H9 (cell line): ENCODE data around the gene GATA3. TPM values are rescaled to one million over a fixed set of nuclear protein-coding genes. Genes with fewer than 3 reads are reported as not detected.
A peak's percentile ranks its signal among the peaks of the same experiment; 100 is the strongest.

Experiments used
- DNase-seq: peaks from one replicate; pipeline ENCODE4 v3.0.0-alpha.2; 2017
- H2AFZ ChIP-seq: one replicate; pipeline ENCODE4 v1.6.1; 2013; ENCODE audit warnings: mild to moderate bottlenecking, low read length, control low read depth, moderate library complexity
- H2AK5ac ChIP-seq: 2 replicates; pipeline ENCODE4 v1.6.1; 2013; ENCODE audit warnings: low read length, control low read depth, mixed read lengths; ENCODE audit not compliant: insufficient read length
- H2BK120ac ChIP-seq: one replicate; pipeline ENCODE4 v1.6.1; 2013; ENCODE audit warnings: low read depth, mild to moderate bottlenecking, low read length, control low read depth, inconsistent platforms; ENCODE audit not compliant: poor library complexity, severe bottlenecking
- H2BK12ac ChIP-seq: 2 replicates; pipeline ENCODE4 v1.6.1; 2013; ENCODE audit warnings: low read length, control low read depth, mixed read lengths, low read depth; ENCODE audit not compliant: insufficient read length
- H2BK15ac ChIP-seq: 2 replicates; pipeline ENCODE4 v1.6.1; 2013; ENCODE audit warnings: low read depth, low read length, control low read depth
- H2BK20ac ChIP-seq: one replicate; pipeline ENCODE4 v1.6.1; 2013; ENCODE audit warnings: low read depth, mild to moderate bottlenecking, low read length, control low read depth, inconsistent platforms; ENCODE audit not compliant: poor library complexity, severe bottlenecking
- H2BK5ac ChIP-seq: 2 replicates; pipeline ENCODE4 v1.6.1; 2013; ENCODE audit warnings: low read length, control low read depth, mixed read lengths; ENCODE audit not compliant: insufficient read length
- H3K14ac ChIP-seq: 2 replicates; pipeline ENCODE4 v1.6.1; 2013; ENCODE audit warnings: low read length, control low read depth; ENCODE audit not compliant: insufficient read depth
- H3K18ac ChIP-seq: 2 replicates; pipeline ENCODE4 v1.6.1; 2013; ENCODE audit warnings: low read depth, mild to moderate bottlenecking, mixed read lengths, low read length, control low read depth; ENCODE audit not compliant: insufficient read length
- H3K23ac ChIP-seq: 2 replicates; pipeline ENCODE4 v1.6.1; 2013; ENCODE audit warnings: low read length, control low read depth, mixed read lengths, low read depth; ENCODE audit not compliant: insufficient read length
- H3K23me2 ChIP-seq: 2 replicates; pipeline ENCODE4 v1.6.1; 2013; ENCODE audit warnings: low read depth, mild to moderate bottlenecking, mixed read lengths, low read length, control low read depth; ENCODE audit not compliant: insufficient read length, poor library complexity, severe bottlenecking
- H3K27ac ChIP-seq: 2 replicates; pipeline ENCODE4 v1.5.1; 2013; ENCODE audit warnings: low read length, control low read depth, mixed read lengths, low read depth; ENCODE audit not compliant: insufficient read length
- H3K27me3 ChIP-seq: 2 replicates; pipeline ENCODE4 v1.6.1; 2013; ENCODE audit warnings: low read length, control low read depth, inconsistent platforms; ENCODE audit not compliant: insufficient read depth
- H3K4ac ChIP-seq: 2 replicates; pipeline ENCODE4 v1.6.1; 2013; ENCODE audit warnings: low read depth, mild to moderate bottlenecking, control low read depth, inconsistent platforms, low read length, moderate library complexity
- H3K4me1 ChIP-seq: 2 replicates; pipeline ENCODE4 v1.6.1; 2013; ENCODE audit warnings: low read length, control low read depth, inconsistent platforms; ENCODE audit not compliant: insufficient read depth
- H3K4me2 ChIP-seq: 2 replicates; pipeline ENCODE4 v1.6.1; 2013; ENCODE audit warnings: low read length, control low read depth, mixed read lengths; ENCODE audit not compliant: insufficient read length, insufficient read depth
- H3K56ac ChIP-seq: 2 replicates; pipeline ENCODE4 v1.6.1; 2013; ENCODE audit warnings: low read depth, mild to moderate bottlenecking, mixed read lengths, low read length, control low read depth; ENCODE audit not compliant: insufficient read length
- H3K79me1 ChIP-seq: 2 replicates; pipeline ENCODE4 v1.6.1; 2013; ENCODE audit warnings: low read depth, mild to moderate bottlenecking, moderate library complexity, low read length, control low read depth, inconsistent platforms; ENCODE audit not compliant: insufficient read depth, poor library complexity, severe bottlenecking
- H3K79me2 ChIP-seq: 2 replicates; pipeline ENCODE4 v1.6.1; 2013; ENCODE audit warnings: low read length, control low read depth, inconsistent platforms; ENCODE audit not compliant: insufficient read depth
- H3K9ac ChIP-seq: 2 replicates; pipeline ENCODE4 v1.6.1; 2013; ENCODE audit warnings: low read length, control low read depth, mixed read lengths; ENCODE audit not compliant: insufficient read length; ENCODE audit errors: extremely low read depth
- H3K9me3 ChIP-seq: one replicate; pipeline ENCODE4 v1.6.1; 2013; ENCODE audit warnings: low read depth, low read length, inconsistent platforms; ENCODE audit not compliant: control insufficient read depth
- H3T11ph ChIP-seq: one replicate; pipeline ENCODE4 v1.6.1; 2013; ENCODE audit warnings: mild to moderate bottlenecking, low read length, control low read depth, inconsistent platforms
- H4K20me1 ChIP-seq: one replicate; pipeline ENCODE4 v1.6.1; 2013; ENCODE audit not compliant: control insufficient read depth, insufficient read length, insufficient read depth
- H4K5ac ChIP-seq: 2 replicates; pipeline ENCODE4 v1.6.1; 2013; ENCODE audit warnings: low read depth, mild to moderate bottlenecking, mixed read lengths, low read length, control low read depth; ENCODE audit not compliant: insufficient read length
- H4K8ac ChIP-seq: replicated peaks from 2 replicates; pipeline ENCODE4 v1.6.1; 2013; ENCODE audit warnings: low read length, control low read depth, mixed read lengths, low read depth; ENCODE audit not compliant: insufficient read length
- H4K91ac ChIP-seq: 2 replicates; pipeline ENCODE4 v1.6.1; 2013; ENCODE audit warnings: low read depth, mild to moderate bottlenecking, moderate library complexity, mixed read lengths, low read length, control low read depth; ENCODE audit not compliant: insufficient read length
- H3K27ac Mint-ChIP-seq, 3 experiments: 2 replicates in 2 of 3; 3 replicates in 1 of 3; pipeline ENCODE4 v1.8.0; 2020 to 2021; ENCODE audit warnings: mixed read lengths in 3 of 3, mild to moderate bottlenecking in 1 of 3, moderate library complexity in 1 of 3
- H3K27me3 Mint-ChIP-seq: 2 replicates; pipeline ENCODE4 v1.8.0; 2021; ENCODE audit warnings: low read depth, mild to moderate bottlenecking, moderate library complexity, mixed read lengths
- H3K36me3 Mint-ChIP-seq, 3 experiments: 2 replicates in 2 of 3; 3 replicates in 1 of 3; pipeline ENCODE4 v1.8.0; 2020 to 2021; ENCODE audit warnings: low read depth in 3 of 3, mixed read lengths in 3 of 3; ENCODE audit not compliant: insufficient read depth in 1 of 3
- H3K4me1 Mint-ChIP-seq, 2 experiments: 2 replicates each; pipeline ENCODE4 v1.8.0; 2020; ENCODE audit warnings: mixed read lengths in 2 of 2
- H3K4me3 Mint-ChIP-seq, 2 experiments: 2 replicates in 1 of 2; 3 replicates in 1 of 2; pipeline ENCODE4 v1.8.0; 2020 to 2021; ENCODE audit warnings: mild to moderate bottlenecking in 2 of 2, mixed read lengths in 2 of 2, moderate library complexity in 1 of 2
- H3K9me3 Mint-ChIP-seq, 2 experiments: 2 replicates in 1 of 2; 3 replicates in 1 of 2; pipeline ENCODE4 v1.8.0; 2020; ENCODE audit warnings: mild to moderate bottlenecking in 2 of 2, mixed read lengths in 2 of 2, moderate library complexity in 1 of 2
- WGBS: extraction: QIAGEN DNeasy Blood & Tissue Kit; methylation state at CpG from one replicate; pipeline ENCODE4 v1.1.7; 2013; ENCODE audit warnings: missing lambda C conversion rate, low lambda C conversion rate, mixed read lengths; ENCODE audit not compliant: insufficient read length; ENCODE audit errors: extremely low coverage; 5-methylcytosine and 5-hydroxymethylcytosine counted together
- total RNA-seq: library from RNA; stranded (reverse); gene quantifications from 2 replicates; pipeline ENCODE4 v1.2.1, GENCODE V29; 2021
- TF ChIP-seq, protein P1 (sequence below): fragments of 200-600 bp; sonication (generic); conservative IDR thresholded peaks from 3 replicates; pipeline ENCODE4 v1.8.0; 2021; ENCODE audit warnings: antibody characterized with exemption, mild to moderate bottlenecking

The GATA3 gene
- total RNA-seq, 1 experiment from 2014 or later, result 0.31 TPM

DNA sequence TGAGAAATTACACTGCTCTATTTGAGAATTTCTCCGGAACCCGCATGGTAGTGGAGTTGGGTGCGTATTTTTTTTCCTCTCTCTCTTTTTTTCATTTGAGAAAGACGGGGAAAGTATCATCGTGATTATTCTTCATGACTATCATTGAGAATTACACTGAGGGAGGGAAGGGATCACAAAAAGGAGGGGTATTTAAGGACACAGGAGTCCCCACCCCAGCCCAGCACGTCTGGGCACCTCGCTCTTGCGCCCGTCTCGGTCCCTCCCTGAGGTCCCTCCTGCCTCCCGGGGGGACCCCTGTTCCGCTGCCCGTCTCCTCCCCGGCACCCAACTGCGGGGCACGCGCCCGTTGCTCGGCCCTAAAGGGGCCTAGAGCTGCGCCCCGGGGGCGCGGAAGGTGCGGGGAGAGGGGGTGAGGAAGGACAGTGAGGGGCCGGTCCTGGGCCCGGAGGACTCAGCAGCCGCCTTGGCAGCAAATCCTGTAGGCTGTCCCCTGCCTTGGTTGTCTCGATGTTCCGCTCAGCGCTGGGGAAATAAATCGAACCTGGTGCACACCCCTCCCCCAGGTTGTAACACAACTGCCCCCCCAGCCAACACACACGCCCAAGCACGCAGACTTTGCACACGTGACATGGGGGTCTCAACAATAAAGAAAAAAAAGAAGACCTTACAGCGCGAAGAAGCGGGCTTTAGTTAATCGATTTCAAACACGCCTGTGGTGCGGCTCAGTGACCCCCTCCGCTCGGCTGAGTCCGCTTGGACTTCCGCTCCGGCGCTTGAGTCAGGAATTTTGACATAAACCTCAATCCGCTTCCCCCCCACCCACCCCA lies 18.6 kb upstream of the GATA3 start:
- Histone ChIP-seq H3K9ac (no peak overlapping the region), H3K27me3 (peaks cover 83% of the 10 kb centered on the region), H4K5ac (no peak overlapping the region), H3K23me2 (peaks cover 2% of the 10 kb centered on the region), H3K56ac (no peak overlapping the region), H2BK15ac (no peak overlapping the region), H2BK5ac (no peak overlapping the region), H2BK12ac (no peak overlapping the region), H3K4me2 (peak overlapping the region; percentile 46), H3K23ac (no peak overlapping the region), H2AK5ac (no peak overlapping the region), H3K4me1 (peaks cover 5% of the 10 kb centered on the region; the same call in 1 of the 2 replicates), H2AFZ (no peak overlapping the region), H4K91ac (no peak overlapping the region), H3K4ac (no peak overlapping the region), H3K27ac (no peak overlapping the region), H3K79me1 (no peaks in the 10 kb centered on the region), H4K20me1 (no peaks in the 10 kb centered on the region), H2BK120ac (no peak overlapping the region), H3T11ph (no peak overlapping the region), H2BK20ac (no peak overlapping the region), H4K8ac (no peak overlapping the region), H3K14ac (no peak overlapping the region), H3K9me3 (no peaks in the 10 kb centered on the region), H3K18ac (no peak overlapping the region), H3K79me2 (no peaks in the 10 kb centered on the region)
- DNase-seq, result no peak
- TF ChIP-seq, protein P1, sequence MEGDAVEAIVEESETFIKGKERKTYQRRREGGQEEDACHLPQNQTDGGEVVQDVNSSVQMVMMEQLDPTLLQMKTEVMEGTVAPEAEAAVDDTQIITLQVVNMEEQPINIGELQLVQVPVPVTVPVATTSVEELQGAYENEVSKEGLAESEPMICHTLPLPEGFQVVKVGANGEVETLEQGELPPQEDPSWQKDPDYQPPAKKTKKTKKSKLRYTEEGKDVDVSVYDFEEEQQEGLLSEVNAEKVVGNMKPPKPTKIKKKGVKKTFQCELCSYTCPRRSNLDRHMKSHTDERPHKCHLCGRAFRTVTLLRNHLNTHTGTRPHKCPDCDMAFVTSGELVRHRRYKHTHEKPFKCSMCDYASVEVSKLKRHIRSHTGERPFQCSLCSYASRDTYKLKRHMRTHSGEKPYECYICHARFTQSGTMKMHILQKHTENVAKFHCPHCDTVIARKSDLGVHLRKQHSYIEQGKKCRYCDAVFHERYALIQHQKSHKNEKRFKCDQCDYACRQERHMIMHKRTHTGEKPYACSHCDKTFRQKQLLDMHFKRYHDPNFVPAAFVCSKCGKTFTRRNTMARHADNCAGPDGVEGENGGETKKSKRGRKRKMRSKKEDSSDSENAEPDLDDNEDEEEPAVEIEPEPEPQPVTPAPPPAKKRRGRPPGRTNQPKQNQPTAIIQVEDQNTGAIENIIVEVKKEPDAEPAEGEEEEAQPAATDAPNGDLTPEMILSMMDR, result no peak
- Mint-ChIP-seq H3K27me3 (peaks cover 100% of the 10 kb centered on the region), H3K36me3 (no peaks in the 10 kb centered on the region; a peak in 1 of 7 replicates), H3K9me3 (peaks cover 3 to 24% of the 10 kb centered on the region in 2 experiments), H3K4me3 (peak overlapping the region in 1 of 2 experiments; percentile 77; a peak in 3 of 5 replicates), H3K4me1 (peaks cover 9 to 36% of the 10 kb centered on the region in 2 experiments), H3K27ac (no peak overlapping the region)
- WGBS, result no CpG with 5 or more reads among the region's 47 CpGs
